Neural cell (in vitro differentiated cells): ENCODE results near the gene RTP5.

ENCODE experiments used
- EP300 ChIP-seq: fragments of 450-650 bp; conservative IDR thresholded peaks from 2 replicates; pipeline ENCODE4 v1.6.1; 2014; ENCODE audit warnings: antibody characterized with exemption, mild to moderate bottlenecking, moderate library complexity; ENCODE audit not compliant: poor library complexity, severe bottlenecking
- EZH2 ChIP-seq: fragments of 200-600, 300-800 bp; shearing (Covaris generic), sonication (generic); IDR thresholded peaks from 2 replicates; pipeline ENCODE4 v1.6.1; 2014; ENCODE audit warnings: antibody characterized with exemption, low read length, borderline replicate concordance, mild to moderate bottlenecking; ENCODE audit not compliant: insufficient read depth, poor library complexity, severe bottlenecking
- MXI1 ChIP-seq: fragments of 450-650 bp; conservative IDR thresholded peaks from 2 replicates; pipeline ENCODE4 v1.6.1; 2014; ENCODE audit warnings: antibody characterized with exemption, mild to moderate bottlenecking; ENCODE audit not compliant: poor library complexity, severe bottlenecking
- POLR2AphosphoS5 ChIP-seq: IDR thresholded peaks from 2 replicates; pipeline ENCODE4 v1.6.1; 2012
- RAD21 ChIP-seq: fragments of 450-650 bp; conservative IDR thresholded peaks from 2 replicates; pipeline ENCODE4 v1.6.1; 2014; ENCODE audit warnings: antibody characterized with exemption, mild to moderate bottlenecking, moderate library complexity
- SMC3 ChIP-seq: fragments of 450-650 bp; conservative IDR thresholded peaks from 2 replicates; pipeline ENCODE4 v1.6.1; 2014; ENCODE audit warnings: antibody characterized with exemption, mild to moderate bottlenecking, moderate library complexity; ENCODE audit not compliant: poor library complexity
- TAF1 ChIP-seq: IDR thresholded peaks from 2 replicates; pipeline ENCODE4 v1.6.1; 2012; ENCODE audit warnings: low read depth
- TF ChIP-seq, protein P1 (sequence below): fragments of 450-650 bp; IDR thresholded peaks from 2 replicates; pipeline ENCODE4 v1.5.1; 2014; ENCODE audit warnings: antibody characterized with exemption, mild to moderate bottlenecking, moderate library complexity; ENCODE audit not compliant: poor library complexity, severe bottlenecking
- TF ChIP-seq, protein P2 (sequence below): IDR thresholded peaks from 2 replicates; pipeline ENCODE4 v1.6.1; 2012; ENCODE audit warnings: borderline replicate concordance

- TF ChIP-seq, protein P1, sequence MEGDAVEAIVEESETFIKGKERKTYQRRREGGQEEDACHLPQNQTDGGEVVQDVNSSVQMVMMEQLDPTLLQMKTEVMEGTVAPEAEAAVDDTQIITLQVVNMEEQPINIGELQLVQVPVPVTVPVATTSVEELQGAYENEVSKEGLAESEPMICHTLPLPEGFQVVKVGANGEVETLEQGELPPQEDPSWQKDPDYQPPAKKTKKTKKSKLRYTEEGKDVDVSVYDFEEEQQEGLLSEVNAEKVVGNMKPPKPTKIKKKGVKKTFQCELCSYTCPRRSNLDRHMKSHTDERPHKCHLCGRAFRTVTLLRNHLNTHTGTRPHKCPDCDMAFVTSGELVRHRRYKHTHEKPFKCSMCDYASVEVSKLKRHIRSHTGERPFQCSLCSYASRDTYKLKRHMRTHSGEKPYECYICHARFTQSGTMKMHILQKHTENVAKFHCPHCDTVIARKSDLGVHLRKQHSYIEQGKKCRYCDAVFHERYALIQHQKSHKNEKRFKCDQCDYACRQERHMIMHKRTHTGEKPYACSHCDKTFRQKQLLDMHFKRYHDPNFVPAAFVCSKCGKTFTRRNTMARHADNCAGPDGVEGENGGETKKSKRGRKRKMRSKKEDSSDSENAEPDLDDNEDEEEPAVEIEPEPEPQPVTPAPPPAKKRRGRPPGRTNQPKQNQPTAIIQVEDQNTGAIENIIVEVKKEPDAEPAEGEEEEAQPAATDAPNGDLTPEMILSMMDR, result no peak
- TF ChIP-seq SMC3 (no peak), RAD21 (no peak), POLR2AphosphoS5 (no peak), TAF1 (no peak), EZH2 (no peak), MXI1 (no peak), EP300 (no peak)
- TF ChIP-seq, protein P2, sequence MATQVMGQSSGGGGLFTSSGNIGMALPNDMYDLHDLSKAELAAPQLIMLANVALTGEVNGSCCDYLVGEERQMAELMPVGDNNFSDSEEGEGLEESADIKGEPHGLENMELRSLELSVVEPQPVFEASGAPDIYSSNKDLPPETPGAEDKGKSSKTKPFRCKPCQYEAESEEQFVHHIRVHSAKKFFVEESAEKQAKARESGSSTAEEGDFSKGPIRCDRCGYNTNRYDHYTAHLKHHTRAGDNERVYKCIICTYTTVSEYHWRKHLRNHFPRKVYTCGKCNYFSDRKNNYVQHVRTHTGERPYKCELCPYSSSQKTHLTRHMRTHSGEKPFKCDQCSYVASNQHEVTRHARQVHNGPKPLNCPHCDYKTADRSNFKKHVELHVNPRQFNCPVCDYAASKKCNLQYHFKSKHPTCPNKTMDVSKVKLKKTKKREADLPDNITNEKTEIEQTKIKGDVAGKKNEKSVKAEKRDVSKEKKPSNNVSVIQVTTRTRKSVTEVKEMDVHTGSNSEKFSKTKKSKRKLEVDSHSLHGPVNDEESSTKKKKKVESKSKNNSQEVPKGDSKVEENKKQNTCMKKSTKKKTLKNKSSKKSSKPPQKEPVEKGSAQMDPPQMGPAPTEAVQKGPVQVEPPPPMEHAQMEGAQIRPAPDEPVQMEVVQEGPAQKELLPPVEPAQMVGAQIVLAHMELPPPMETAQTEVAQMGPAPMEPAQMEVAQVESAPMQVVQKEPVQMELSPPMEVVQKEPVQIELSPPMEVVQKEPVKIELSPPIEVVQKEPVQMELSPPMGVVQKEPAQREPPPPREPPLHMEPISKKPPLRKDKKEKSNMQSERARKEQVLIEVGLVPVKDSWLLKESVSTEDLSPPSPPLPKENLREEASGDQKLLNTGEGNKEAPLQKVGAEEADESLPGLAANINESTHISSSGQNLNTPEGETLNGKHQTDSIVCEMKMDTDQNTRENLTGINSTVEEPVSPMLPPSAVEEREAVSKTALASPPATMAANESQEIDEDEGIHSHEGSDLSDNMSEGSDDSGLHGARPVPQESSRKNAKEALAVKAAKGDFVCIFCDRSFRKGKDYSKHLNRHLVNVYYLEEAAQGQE, result no peak
Observed at GRCh38 chr2:241843321-241844065, 26.0 kb upstream of the RTP5 start.
